ENCODE results near the gene NEDD8.

DNA sequence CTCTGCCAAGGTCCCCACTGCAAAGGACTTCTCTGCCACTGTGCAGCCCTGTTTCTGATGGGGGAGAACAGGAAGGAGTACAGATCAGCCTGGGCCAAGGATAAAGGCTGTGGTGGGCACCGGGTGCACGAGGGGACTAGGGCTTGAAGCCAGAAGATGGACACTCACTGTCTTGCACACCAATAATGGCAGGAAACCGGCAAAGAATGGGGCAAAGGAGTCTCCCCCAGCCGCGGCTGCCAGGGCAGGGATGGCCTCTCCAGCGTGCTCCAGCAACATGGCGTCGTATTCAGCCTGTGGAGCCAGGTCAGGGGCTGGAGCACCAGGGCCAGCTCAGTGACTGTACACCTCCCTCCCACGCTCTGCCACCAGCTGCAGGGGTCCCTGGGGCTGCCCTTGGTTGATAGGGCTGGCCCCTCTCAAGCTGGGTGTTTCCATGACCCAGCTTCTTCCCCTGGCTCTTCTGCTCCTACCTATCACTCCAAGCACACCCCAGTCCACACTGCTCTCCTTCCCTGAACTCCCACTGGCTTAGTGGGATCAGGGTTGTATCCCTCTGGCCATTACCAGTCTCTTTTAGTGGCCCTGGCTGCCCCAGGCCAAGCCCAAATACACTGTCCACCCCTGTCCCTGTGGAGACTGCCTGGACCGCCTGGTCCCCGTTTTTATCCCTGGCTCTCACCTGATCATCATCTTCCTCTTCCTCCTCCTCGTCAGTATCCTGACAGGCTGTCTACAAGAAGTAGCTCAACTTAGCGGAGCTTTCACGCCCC, 49.9 kb downstream of the NEDD8 start:
- TF ChIP-seq ZBTB33 (IDR thresholded peaks at IDR 0.05), result no peak
- TF ChIP-seq, protein P1, sequence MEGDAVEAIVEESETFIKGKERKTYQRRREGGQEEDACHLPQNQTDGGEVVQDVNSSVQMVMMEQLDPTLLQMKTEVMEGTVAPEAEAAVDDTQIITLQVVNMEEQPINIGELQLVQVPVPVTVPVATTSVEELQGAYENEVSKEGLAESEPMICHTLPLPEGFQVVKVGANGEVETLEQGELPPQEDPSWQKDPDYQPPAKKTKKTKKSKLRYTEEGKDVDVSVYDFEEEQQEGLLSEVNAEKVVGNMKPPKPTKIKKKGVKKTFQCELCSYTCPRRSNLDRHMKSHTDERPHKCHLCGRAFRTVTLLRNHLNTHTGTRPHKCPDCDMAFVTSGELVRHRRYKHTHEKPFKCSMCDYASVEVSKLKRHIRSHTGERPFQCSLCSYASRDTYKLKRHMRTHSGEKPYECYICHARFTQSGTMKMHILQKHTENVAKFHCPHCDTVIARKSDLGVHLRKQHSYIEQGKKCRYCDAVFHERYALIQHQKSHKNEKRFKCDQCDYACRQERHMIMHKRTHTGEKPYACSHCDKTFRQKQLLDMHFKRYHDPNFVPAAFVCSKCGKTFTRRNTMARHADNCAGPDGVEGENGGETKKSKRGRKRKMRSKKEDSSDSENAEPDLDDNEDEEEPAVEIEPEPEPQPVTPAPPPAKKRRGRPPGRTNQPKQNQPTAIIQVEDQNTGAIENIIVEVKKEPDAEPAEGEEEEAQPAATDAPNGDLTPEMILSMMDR (IDR thresholded peaks at IDR 0.05; ENCODE audit: low read depth, low read length, missing input control), result no peak
- TF ChIP-seq YY1 (IDR thresholded peaks at IDR 0.05), result no peak
- no peak for TF ChIP-seq TAF1 (conservative IDR thresholded peaks at IDR 0.05)
- no peak for TF ChIP-seq ATF3 (IDR thresholded peaks at IDR 0.05)
- no peak for TF ChIP-seq MAX (IDR thresholded peaks at IDR 0.05)
- TF ChIP-seq EGR1 (IDR thresholded peaks at IDR 0.05; ENCODE audit: low read depth in 2 of 2), result no peak
- TF ChIP-seq GABPA (IDR thresholded peaks at IDR 0.05 in 1 of 2, conservative IDR thresholded peaks at IDR 0.05 in 1 of 2), result no peak
